ENCODE results near the gene IRF4.

Gene IRF4

GRCh38 chr6:436308-437036, 44.9 kb downstream of the IRF4 start:
- Histone ChIP-seq H3K4me3 (ENCODE audit: low read depth, low read length) (no peak overlapping the region), H3K36me3 (no peaks in the 10 kb centered on the region), H3K27ac (no peak overlapping the region), H3K9me3 (ENCODE audit: severe bottlenecking) (no peaks in the 10 kb centered on the region), H3K27me3 (ENCODE audit: insufficient read depth, low read depth, severe bottlenecking) (no peaks in the 10 kb centered on the region)
- no peak for DNase-seq
- TF ChIP-seq CTCF (IDR thresholded peaks at IDR 0.05; ENCODE audit: low read depth, low read length), result no peak

- TF ChIP-seq CTCF (IDR thresholded peaks at IDR 0.05; ENCODE audit: low read depth, low read length), result no peak
- Histone ChIP-seq H3K27me3 (ENCODE audit: insufficient read depth, low read depth, severe bottlenecking) (no peaks in the 10 kb centered on the region), H3K36me3 (no peaks in the 10 kb centered on the region), H3K9me3 (ENCODE audit: severe bottlenecking) (no peaks in the 10 kb centered on the region), H3K27ac (no peak overlapping the region), H3K4me3 (ENCODE audit: low read depth, low read length) (no peak overlapping the region)
- DNase-seq, result no peak
Observed at GRCh38 chr6:437037-437392, 45.5 kb downstream of the IRF4 start.

- H3K27me3 ChIP-seq (ENCODE audit: insufficient read depth, low read depth, severe bottlenecking), result no peaks in the 10 kb centered on the region
- no peaks in the 10 kb centered on the region for H3K9me3 ChIP-seq (ENCODE audit: severe bottlenecking)
- H3K36me3 ChIP-seq, result no peaks in the 10 kb centered on the region
- no peak for TF ChIP-seq CTCF (IDR thresholded peaks at IDR 0.05; ENCODE audit: low read depth, low read length)
- H3K4me3 ChIP-seq (ENCODE audit: low read depth, low read length), result no peak overlapping the region
- H3K27ac ChIP-seq, result no peak overlapping the region
- no peak for DNase-seq
Observed at GRCh38 chr6:438634-439170, 47.1 kb downstream of the IRF4 start.

- Histone ChIP-seq H3K27me3 (ENCODE audit: insufficient read depth, low read depth, severe bottlenecking) (no peaks in the 10 kb centered on the region), H3K4me3 (ENCODE audit: low read depth, low read length) (no peak overlapping the region), H3K9me3 (ENCODE audit: severe bottlenecking) (no peaks in the 10 kb centered on the region), H3K27ac (no peak overlapping the region), H3K36me3 (no peaks in the 10 kb centered on the region)
- no peak for DNase-seq
- TF ChIP-seq CTCF (IDR thresholded peaks at IDR 0.05; ENCODE audit: low read depth, low read length), result no peak
Observed at GRCh38 chr6:439641-440167, 48.2 kb downstream of the IRF4 start.

- H3K9me3 ChIP-seq (ENCODE audit: severe bottlenecking), result no peaks in the 10 kb centered on the region
- H3K4me3 ChIP-seq (ENCODE audit: low read depth, low read length), result no peak overlapping the region
- no peak for DNase-seq
- H3K36me3 ChIP-seq, result no peaks in the 10 kb centered on the region
- no peak overlapping the region for H3K27ac ChIP-seq
- no peak for TF ChIP-seq CTCF (IDR thresholded peaks at IDR 0.05; ENCODE audit: low read depth, low read length)
- no peaks in the 10 kb centered on the region for H3K27me3 ChIP-seq (ENCODE audit: insufficient read depth, low read depth, severe bottlenecking)
Observed at GRCh38 chr6:441126-441920, 49.8 kb downstream of the IRF4 start.

Data from WERI-Rb-1 (cell line).